GM18520 (cell line): ENCODE measurements around the gene MT3.

Experiments used
- ATAC-seq: cut with Tn5 transposase; IDR thresholded peaks from one replicate; pipeline ENCODE4 v1.9.1; 2021; ENCODE audit not compliant: unreplicated experiment

Gene MT3

GRCh38 chr16:56589141-56590039, at the start of gene MT3:
Gene MT3 (plus strand): TSS chr16:56589528. CDS start chr16:56589591, 63 bp downstream.
- no peak for ATAC-seq

DNA sequence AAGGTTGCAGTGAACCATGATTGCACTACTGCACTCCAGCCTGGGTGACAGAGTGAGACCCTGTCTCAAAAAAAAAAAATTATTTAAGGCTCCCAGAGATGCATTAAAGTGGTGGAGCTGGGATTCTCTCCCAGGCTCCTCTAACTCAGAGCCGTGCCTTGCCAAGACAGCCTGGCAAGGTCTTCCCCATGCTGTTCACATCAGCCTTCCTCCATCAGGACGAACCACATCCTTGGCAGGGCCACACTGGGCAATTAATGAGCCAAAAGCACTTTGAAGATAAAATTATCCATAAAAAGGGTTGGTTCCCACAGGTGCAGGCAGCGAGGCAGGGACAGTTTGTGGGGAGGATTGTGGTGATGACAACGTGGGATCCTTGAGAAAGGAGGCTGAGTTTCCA, 49.7 kb upstream of the MT3 start:
- ATAC-seq = no peak

DNA sequence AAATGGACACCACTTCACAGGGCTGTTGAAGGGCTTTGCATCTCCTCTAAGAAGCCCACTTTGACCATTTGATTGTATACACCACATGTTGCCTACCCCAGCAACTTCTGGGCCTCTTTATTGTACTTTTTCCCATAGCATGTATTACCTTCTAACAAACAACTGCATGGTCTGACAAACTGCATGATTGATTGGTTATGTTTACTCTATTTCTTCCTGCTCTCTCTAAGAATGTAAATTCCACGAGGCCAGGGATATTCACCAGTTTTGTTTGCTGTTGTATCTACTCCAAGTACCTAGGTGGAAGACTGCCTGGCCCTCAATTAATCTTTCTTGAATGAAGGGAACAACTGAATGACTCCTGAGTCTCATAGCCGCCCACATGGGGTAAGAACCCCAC, 47.3 kb upstream of the MT3 start:
- ATAC-seq = no peak

DNA sequence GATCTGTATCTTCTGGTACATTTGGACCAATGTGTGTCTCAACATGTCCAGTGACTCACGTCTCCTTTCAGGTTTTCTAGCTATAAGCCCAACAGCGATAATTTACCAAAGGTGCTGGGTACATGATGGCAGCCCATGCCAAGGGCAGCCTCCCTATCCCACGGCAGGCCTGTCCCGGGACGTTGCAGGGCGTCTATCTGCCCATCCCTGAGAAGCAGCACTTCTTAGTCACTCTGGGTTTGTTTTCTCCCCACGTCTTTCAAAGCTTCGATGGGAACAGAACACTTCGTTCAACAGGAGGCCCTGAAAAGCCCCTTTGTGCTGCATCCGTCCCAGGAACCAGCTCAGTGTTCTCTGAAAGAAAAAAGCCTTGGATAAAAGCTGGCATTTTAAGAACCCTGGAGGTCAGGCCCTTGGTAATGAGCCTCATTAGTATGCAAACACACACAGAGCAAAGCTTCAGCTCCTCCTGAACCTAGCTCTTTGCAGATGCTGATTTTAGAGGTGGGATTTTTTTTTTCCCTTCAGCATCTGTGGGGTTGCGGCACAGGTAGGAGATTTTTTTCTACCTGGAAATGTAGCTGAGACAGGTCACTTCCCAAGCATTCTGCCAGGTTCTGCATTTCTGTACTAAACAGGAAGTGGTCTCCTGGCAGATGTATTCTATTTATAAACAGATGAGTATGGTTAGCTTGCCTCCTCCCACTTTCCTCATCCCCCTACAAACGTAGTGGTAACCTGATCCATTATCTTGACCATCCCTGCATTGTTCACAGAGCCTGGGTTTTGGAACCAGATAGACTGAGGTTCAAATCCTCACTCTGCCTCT, 42.0 kb upstream of the MT3 start:
- ATAC-seq = no peak

GRCh38 chr16:56547949-56548567, 41.3 kb upstream of the MT3 start:
- ATAC-seq = no peak

- ATAC-seq = no peak
Observed at GRCh38 chr16:56549161-56549560, 40.2 kb upstream of the MT3 start.

GRCh38 chr16:56549744-56550385, 39.5 kb upstream of the MT3 start:
- no peak for ATAC-seq

DNA sequence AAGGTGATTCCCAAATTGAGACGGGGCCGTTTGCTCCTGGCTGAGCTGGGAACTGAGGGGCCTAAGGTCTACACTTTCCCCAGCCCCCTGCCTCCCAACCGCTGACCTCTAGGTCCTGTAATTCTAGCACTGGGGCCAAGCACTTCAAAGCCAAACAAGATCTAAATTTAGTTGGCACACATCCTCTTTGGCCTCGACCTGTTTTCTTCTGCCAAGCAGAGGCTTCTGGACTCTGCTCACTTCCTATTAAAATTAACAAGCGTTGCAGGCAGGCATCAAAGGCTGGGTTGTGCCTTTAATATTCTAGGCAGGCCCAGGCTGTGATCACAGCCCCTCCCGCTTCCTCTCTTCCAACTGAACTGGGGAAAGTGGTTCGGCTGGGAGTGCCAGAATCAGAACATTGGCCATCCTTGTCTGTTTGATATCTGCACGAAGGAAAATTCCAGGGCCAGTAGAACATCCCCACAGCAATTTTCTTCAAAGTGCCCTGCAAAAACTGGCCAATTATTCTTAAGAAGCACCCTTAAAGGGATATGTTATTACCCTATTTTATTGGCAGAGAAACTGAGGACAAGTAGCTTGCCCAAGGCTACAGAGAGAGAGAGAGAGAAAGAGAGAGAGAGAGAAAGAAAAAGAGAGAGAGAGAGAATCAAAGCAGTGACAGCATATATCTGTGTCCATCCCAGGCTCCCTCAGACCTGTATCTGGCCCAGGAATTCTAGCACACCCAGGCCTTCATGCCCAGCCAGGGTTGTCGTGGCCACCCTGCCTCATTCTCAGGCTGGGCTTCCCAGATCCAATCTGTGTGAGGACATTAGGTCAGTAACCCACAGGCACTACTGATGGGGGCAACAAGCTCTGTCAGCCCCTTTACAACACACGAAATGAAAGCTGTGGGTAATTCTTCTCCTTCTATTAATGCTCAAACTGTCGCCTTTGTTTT, 37.3 kb upstream of the MT3 start:
- no peak for ATAC-seq

GRCh38 chr16:56554441-56554840, 34.9 kb upstream of the MT3 start:
- ATAC-seq = no peak

- ATAC-seq = no peak
Observed at GRCh38 chr16:56558024-56558747, 31.1 kb upstream of the MT3 start.

- ATAC-seq = no peak
Observed at GRCh38 chr16:56559109-56559508, 30.2 kb upstream of the MT3 start.

DNA sequence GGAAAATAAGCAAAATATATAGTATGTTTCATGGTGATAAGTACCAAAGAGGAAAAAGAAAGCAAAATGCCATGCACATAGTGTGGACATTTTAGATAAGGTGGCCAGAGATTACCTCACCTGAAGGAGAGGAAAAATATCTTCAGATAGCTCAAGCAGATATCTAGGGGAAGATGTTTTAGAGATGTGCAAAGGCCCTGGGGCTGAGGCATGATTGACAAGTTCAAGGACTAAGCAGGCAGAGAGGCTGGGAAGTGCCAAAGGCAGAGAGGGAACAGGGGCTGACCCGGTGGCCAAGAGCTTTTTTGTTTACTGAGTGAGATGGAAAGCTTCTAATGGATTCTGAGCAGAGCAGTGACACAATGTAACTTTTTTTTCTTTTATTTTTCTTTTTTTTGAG, 28.9 kb upstream of the MT3 start:
- no peak for ATAC-seq

DNA sequence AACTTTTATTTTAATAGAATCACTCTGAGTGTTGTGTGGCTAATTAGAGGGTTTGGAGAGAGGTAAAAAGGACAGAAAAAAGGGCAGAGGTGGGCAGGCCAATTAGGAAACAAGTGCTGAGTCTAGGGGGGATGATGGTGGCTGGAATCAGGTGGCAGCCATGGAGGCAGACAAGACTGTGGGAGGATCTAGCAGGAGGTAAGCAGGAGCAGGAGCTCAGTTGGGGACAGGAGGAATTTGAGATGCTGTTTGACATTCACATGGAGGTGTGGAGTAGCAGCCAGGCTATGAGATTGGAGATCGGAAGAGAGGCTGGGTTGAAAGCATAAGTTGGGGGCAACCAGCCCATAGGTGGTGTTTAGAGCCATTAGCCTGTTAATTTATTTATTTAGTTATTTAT, 28.2 kb upstream of the MT3 start:
- ATAC-seq = no peak

- no peak for ATAC-seq
Observed at GRCh38 chr16:56564793-56565477, 24.4 kb upstream of the MT3 start, which contains the start of gene MT4. Gene MT4 (plus strand): TSS chr16:56565073. CDS start chr16:56565129, 56 bp downstream.

GRCh38 chr16:56569971-56570370, 19.4 kb upstream of the MT3 start:
- no peak for ATAC-seq

DNA sequence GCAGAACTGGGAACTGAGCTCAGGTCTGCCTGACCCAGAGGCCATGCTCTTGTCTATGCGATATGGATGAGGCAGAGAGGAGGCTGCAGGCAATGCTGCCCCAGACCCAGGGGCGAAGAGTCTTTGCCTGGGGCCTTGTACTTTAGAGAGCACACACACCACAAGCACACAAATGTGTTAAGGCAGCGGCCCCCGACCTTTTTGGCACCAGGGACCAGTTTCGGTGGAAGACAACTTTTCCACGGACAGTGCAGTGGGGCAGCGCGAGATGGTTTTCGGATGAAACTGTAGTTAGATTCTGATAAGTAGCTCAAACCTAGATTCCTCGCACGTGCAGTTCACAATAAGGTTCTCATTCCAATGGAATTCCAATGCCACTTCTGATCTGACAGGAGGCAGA, 17.8 kb upstream of the MT3 start:
- no peak for ATAC-seq

- ATAC-seq = no peak
Observed at GRCh38 chr16:56574625-56575024, 14.7 kb upstream of the MT3 start.

DNA sequence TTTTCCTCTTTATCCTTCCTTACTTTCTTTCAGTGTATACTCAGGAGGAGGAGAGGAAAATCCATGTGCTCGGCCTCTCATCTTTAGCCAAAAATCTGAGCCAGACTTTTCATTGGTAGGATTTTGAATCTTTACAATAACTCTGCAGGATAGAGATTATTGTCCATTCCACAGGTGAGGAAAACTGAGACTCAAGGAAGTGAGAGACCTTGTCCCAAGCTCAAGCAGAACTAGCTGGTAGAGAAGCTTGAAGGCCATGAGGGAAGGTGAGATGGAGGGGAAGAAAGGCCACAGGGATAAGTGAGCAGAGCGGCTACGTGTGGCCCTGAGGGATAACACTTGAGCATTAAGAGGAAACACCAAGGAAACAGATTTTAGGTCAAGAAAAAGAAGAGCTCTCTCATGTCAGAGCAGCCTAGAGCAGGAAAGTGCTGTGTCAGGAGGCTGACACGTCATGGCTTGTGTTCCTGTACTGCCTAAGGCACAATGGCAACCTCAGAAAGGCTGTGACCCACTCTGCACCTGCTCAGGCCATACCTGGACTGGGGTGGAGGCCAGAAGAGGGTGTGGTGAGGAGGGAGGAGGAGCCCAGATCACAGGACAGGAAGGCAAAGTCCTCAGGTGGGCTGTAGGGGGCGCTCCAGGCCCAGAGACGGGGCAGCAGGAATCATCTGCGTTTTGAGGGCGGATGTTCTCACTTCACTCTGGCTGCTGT, 12.6 kb upstream of the MT3 start:
- no peak for ATAC-seq
